GM12865 (cell line): Measurements from ENCODE around the gene PLEKHG4B.

Experiments used
- DNase-seq: peaks from one replicate; pipeline ENCODE4 v3.0.0; 2010; ENCODE audit warnings: low read depth
- H3K4me3 ChIP-seq: 2 replicates; pipeline ENCODE4 v1.5.1; 2011; ENCODE audit warnings: mild to moderate bottlenecking, low read depth, low read length, control low read depth
- CTCF ChIP-seq: IDR thresholded peaks from 2 replicates; pipeline ENCODE4 v1.5.1; 2011; ENCODE audit warnings: low read length, control low read depth, low read depth, inconsistent platforms; ENCODE audit not compliant: insufficient read depth; ENCODE audit errors: missing control alignments

The PLEKHG4B gene

GRCh38 chr5:169071-169727, 77.2 kb downstream of the PLEKHG4B start:
- no peak overlapping the region for H3K4me3 ChIP-seq
- no peak for DNase-seq
- TF ChIP-seq CTCF: no peak

- H3K4me3 ChIP-seq: no peak overlapping the region
- no peak for TF ChIP-seq CTCF
- DNase-seq: no peak
Observed at GRCh38 chr5:169728-170094, 77.7 kb downstream of the PLEKHG4B start.

GRCh38 chr5:170971-171800, 79.2 kb downstream of the PLEKHG4B start:
- no peak for TF ChIP-seq CTCF
- H3K4me3 ChIP-seq: no peak overlapping the region
- no peak for DNase-seq

- no peak for TF ChIP-seq CTCF
- no peak overlapping the region for H3K4me3 ChIP-seq
- no peak for DNase-seq
Observed at GRCh38 chr5:171801-172331, 79.9 kb downstream of the PLEKHG4B start.

GRCh38 chr5:172421-172820, 80.5 kb downstream of the PLEKHG4B start:
- no peak overlapping the region for H3K4me3 ChIP-seq
- TF ChIP-seq CTCF: no peak
- no peak for DNase-seq

- no peak overlapping the region for H3K4me3 ChIP-seq
- DNase-seq: no peak
- TF ChIP-seq CTCF: no peak
Observed at GRCh38 chr5:172841-173251, 80.9 kb downstream of the PLEKHG4B start.
